ENCODE data around the gene GPR155.
"Not testable (repeated sequence)": the region's sequence is repeated elsewhere in the genome, so short reads cannot be mapped to it uniquely, and the experiment has no call there.

The GPR155 gene

GRCh38 chr2:174495365-174496012, 8.7 kb upstream of the GPR155 start:
- Mint-ChIP-seq H3K4me3 (no peak overlapping the region), H3K27ac (peak overlapping the region in 1 of 3 experiments; percentile 68), H3K27me3 (ENCODE audit: low read depth) (no peaks in the 10 kb centered on the region), H3K36me3 (ENCODE audit: low read depth) (no peaks in the 10 kb centered on the region), H3K9me3 (no peaks in the 10 kb centered on the region), H3K4me1 (no peaks in the 10 kb centered on the region)
- TF ChIP-seq CTCF (IDR thresholded peaks at IDR 0.05; ENCODE audit: unreplicated experiment in 3 of 3), result no peak

GRCh38 chr2:174493549-174494331, 6.9 kb upstream of the GPR155 start:
- no peak overlapping the region for H3K27ac Mint-ChIP-seq
- H3K36me3 Mint-ChIP-seq (ENCODE audit: low read depth), result no peaks in the 10 kb centered on the region
- no peak overlapping the region for H3K4me3 Mint-ChIP-seq
- TF ChIP-seq CTCF (IDR thresholded peaks at IDR 0.05; ENCODE audit: unreplicated experiment in 3 of 3), result no peak
- no peaks in the 10 kb centered on the region for H3K27me3 Mint-ChIP-seq (ENCODE audit: low read depth)
- no peaks in the 10 kb centered on the region for H3K4me1 Mint-ChIP-seq
- H3K9me3 Mint-ChIP-seq, result peaks cover 3% of the 10 kb centered on the region

GRCh38 chr2:174492963-174493431, 6.2 kb upstream of the GPR155 start:
- Mint-ChIP-seq H3K9me3 (peaks cover 3% of the 10 kb centered on the region), H3K27me3 (ENCODE audit: low read depth) (no peaks in the 10 kb centered on the region), H3K4me1 (no peaks in the 10 kb centered on the region), H3K4me3 (no peak overlapping the region), H3K27ac (no peak overlapping the region), H3K36me3 (ENCODE audit: low read depth) (no peaks in the 10 kb centered on the region)
- TF ChIP-seq CTCF (IDR thresholded peaks at IDR 0.05; ENCODE audit: unreplicated experiment in 3 of 3), result no peak

GRCh38 chr2:174491947-174492346, 5.1 kb upstream of the GPR155 start:
- Mint-ChIP-seq H3K27ac (peak overlapping the region in 1 of 3 experiments; percentile 85), H3K27me3 (ENCODE audit: low read depth) (no peaks in the 10 kb centered on the region), H3K4me1 (no peaks in the 10 kb centered on the region), H3K4me3 (no peak overlapping the region), H3K36me3 (ENCODE audit: low read depth) (no peaks in the 10 kb centered on the region), H3K9me3 (peaks cover 3% of the 10 kb centered on the region)
- TF ChIP-seq CTCF (IDR thresholded peaks at IDR 0.05; ENCODE audit: unreplicated experiment in 3 of 3), result no peak

GRCh38 chr2:174490051-174490450, 3.2 kb upstream of the GPR155 start:
- TF ChIP-seq CTCF (IDR thresholded peaks at IDR 0.05; ENCODE audit: unreplicated experiment in 3 of 3), result no peak
- Mint-ChIP-seq H3K27ac (no peak overlapping the region), H3K27me3 (ENCODE audit: low read depth) (no peaks in the 10 kb centered on the region), H3K9me3 (peaks cover 3% of the 10 kb centered on the region), H3K4me1 (peaks cover 9% of the 10 kb centered on the region), H3K36me3 (ENCODE audit: low read depth) (no peaks in the 10 kb centered on the region), H3K4me3 (no peak overlapping the region)

- H3K27me3 Mint-ChIP-seq (ENCODE audit: low read depth); H3K27ac Mint-ChIP-seq; H3K9me3 Mint-ChIP-seq; H3K36me3 Mint-ChIP-seq (ENCODE audit: low read depth); H3K4me3 Mint-ChIP-seq: not testable (repeated sequence)
- H3K4me1 Mint-ChIP-seq, result peaks cover 13% of the 10 kb centered on the region
These were observed 2.7 kb upstream of the GPR155 start for GRCh38 chr2:174489520-174489919.

All from nephron (organoid).